ENCODE measurements around the gene ADGRG6.
"Not testable (repeated sequence)": the region's sequence is repeated elsewhere in the genome, so short reads cannot be mapped to it uniquely, and the experiment has no call there.

Gene ADGRG6

GRCh38 chr6:142446576-142446975 lies 144.8 kb downstream of the ADGRG6 start:
- DNase-seq (ENCODE audit: low read depth) = no peak

DNA sequence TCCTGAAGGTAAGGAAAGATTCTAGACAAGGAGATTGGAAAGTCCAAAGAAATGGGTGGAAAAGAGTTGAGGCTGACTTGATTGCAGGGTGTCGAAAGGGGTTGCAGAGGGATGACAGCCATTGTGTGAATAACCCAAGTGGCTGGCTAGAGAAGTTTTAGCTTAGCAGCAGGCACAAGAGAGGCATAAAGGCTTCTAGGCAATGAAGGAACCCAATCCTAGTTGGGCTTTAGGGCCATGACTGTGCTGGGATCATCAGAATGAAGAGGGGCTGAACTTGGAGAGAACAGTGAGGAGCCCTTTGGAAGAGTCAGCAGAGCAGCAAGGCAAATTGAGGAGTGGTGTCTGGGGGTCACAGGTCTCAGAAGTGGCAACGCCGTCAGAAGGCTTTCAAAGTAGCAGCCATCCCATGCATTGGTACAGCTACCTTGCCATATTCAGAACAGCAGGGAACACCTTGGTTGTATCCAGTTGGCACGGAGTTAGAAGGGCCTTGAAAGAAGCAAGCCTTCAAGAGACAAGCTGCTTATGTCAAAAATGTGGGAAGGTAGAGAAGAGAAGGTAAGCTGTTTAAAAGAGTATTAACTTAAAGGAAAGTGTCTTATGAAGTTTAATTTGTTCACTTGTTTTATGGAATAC lies 146.4 kb downstream of the ADGRG6 start:
- no peak for DNase-seq (ENCODE audit: low read depth)

DNA sequence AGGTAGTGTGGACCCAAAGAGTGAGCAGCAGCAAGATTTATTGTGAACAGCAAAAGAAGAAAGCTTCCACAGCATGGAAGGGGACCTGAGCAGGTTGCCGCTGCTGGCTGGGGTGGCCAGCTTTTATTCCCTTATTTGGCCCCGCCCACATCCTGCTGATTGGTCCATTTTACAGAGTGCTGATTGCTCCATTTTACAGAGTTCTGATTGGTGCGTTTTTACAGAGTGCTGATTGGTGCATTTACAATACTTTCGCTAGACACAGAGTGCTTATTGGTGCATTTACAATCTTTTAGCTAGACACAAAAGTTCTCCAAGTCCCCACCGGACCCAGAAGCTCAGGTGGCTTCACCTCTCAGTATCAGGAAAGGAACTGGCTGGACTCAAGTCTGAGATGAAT lies 149.0 kb downstream of the ADGRG6 start:
- not testable (repeated sequence) for DNase-seq (ENCODE audit: low read depth)

DNA sequence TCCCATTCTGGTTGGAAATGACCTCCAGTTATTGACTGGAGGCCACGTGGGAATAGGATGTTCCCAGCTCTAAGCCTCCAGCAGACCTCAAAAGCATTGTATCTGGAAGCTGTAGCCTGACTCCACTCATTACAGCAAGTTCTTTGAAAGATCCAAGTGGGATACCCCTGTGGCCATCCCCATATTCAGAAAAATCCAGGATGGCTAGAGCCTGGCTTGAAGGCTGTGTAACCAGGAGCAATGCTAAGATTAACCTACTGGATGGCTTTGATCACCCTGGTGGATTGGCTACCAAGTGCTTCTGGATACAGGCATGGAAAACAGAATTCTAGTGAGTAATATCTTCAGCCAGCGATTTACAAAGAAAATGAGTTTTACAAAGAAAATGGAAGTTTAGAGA lies 151.2 kb downstream of the ADGRG6 start:
- DNase-seq (ENCODE audit: low read depth) = no peak

DNA sequence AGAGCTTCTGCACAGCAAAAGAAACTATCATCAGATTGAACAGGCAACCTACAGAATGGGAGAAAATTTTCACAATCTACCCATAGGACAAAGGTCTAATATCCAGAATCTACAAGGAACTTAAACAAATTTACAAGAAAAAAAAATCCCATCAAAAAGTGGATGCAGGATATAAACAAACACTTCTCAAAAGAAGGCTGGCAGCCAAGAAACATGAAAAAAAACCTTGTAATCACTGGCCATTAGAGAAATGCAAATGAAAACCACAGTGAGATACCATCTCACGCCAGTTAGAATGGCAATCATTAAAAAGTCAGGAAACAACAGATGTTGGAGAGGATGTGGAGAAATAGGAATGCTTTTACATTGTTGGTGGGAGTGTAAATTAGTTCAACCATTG lies 152.4 kb downstream of the ADGRG6 start:
- not testable (repeated sequence) for DNase-seq (ENCODE audit: low read depth)

DNA sequence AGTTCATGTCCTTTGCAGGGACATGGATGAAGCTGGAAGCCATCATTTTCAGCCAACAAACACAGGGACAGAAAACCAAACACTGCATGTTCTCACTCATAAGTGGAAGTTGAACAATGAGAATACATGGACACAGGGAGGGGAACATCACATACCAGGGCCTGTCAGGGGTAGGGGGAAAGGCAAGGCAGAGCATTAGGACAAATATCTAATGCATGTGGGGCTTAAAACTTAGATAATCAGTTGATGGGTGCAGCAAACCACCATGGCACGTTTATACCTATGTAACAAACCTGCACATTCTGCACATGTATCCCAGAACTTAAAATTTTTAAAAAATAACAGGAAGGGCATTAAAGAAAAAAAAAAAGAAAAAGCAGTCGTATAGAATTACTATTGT lies 153.0 kb downstream of the ADGRG6 start:
- not testable (repeated sequence) for DNase-seq (ENCODE audit: low read depth)

GRCh38 chr6:142455957-142456589 lies 154.3 kb downstream of the ADGRG6 start:
- DNase-seq (ENCODE audit: low read depth) = no peak

DNA sequence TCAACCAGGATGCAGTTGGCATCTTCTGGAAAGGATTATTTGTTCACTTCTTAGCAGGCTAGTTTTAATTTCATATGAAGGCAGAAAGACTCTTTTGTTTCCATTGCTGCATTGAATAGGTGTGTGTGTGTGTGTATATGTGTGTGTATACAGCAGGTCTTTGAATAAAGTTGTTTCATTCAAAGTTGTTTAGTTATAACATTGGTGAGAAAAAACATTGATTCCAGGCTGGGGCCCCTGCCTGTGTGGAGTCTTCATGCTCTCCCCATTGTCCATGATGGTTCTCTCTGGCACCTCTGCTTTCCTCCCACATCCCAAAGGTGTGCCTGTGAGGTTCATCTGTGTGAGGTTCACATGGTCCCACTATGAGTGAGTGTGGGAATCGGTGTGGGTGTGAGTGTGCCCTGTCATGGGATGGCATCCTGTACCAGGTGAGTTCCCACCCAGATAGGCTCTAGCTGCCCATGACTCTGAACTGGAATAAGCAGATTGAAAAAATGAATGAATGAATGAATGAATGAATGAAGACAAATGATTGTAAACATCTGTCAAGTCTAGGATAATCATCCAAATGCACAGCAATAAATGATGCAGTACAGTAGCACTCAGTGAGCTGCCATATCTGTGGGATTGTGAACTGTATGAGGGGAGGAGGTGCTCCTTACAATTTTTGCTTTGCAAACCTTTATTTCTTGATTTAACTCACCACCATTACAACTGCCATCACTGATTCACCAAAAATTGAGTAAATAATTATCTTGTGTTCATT lies 156.0 kb downstream of the ADGRG6 start:
- no peak for DNase-seq (ENCODE audit: low read depth)

DNA sequence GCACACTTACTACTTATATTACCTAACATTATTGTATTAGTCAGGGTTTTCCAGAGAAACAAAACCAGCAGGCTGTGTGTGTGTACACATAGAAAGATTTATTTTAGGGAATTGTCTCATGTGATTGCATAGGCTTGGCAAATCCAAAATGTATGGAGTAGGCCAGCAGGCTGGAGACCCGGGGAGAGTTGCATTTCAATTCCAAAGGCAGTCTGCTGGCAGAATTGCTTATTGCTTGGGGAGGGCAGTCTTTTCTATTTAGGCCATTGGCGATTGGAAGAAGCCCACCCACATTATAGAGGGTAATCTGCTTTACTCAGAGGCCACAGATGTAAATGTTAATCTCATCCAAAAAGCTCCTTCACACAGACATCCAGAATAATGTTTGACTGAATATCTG lies 157.0 kb downstream of the ADGRG6 start:
- DNase-seq (ENCODE audit: low read depth) = no peak

DNA sequence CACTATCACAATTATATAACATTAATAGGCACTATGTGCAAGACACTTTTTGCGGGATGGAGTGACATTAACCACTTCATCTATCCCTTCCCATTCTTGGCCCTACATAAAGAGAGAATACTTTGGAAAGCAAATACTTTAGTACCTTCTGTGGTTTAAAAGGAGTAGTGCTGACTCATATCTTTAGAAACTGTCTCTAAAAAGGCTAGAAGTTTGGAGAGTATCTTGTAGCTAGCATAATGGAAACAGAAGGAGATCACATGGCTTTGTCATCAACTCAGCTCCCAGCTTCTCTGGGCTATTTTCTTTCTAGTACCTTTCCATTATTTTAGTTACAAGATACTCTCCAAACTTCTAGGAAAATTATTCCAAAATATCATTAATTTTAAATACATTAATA lies 157.5 kb downstream of the ADGRG6 start:
- DNase-seq (ENCODE audit: low read depth) = no peak

DNA sequence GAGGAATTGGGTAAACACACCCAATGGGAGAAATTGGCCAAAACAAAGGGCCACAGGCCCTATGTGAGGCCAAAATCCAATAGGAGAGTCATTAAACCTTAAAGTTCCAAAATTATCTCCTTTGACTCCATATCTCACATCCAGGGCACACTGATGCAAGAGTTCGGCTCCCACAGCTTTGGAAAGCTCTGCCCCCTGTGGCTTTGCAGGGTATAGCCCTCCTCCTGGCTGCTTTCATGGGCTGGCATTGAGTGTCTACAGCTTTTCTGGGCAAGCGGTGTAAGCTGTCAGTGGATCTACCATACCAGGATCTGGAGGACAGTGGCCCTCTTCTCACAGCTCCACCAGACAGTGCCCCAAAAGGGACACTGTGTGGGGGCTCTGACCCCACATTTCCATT lies 160.5 kb downstream of the ADGRG6 start:
- no peak for DNase-seq (ENCODE audit: low read depth)

DNA sequence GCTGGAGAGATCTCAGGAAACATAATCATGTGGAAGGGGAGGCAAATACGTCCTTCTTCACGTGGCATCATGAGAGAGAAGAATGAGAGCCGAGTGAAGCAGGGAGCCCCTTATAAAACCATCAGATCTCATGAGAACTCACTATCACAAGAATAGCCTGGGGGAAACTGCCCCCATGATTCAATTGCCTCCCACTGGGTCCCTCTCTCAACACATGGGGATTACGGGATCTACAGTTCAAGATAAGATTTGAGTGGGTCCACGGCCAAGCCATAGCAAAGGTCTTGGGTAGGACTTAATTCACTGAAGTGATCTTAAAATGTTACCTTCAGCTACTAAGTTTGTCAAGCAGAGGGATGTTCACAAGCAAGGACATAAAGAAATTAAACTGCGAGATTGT lies 162.2 kb downstream of the ADGRG6 start:
- DNase-seq (ENCODE audit: low read depth) = no peak

DNA sequence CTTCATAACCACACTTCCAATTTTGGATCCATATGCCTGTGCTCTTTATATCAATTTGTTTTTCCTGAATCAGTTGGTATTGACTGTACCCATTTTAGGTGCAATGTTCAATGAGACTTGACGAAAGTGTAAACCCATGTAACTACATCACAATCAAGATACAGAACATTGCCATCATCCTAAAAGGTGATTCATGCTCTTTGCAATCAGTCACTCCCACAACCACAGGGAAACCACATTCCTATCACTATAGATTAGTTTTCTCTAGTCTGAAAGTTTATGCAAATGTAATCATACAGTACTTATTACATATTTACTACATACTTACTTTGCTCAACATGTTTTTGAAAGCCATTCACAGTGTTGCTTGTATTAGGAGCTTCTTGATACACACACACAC lies 167.4 kb downstream of the ADGRG6 start:
- DNase-seq (ENCODE audit: low read depth) = no peak

DNA sequence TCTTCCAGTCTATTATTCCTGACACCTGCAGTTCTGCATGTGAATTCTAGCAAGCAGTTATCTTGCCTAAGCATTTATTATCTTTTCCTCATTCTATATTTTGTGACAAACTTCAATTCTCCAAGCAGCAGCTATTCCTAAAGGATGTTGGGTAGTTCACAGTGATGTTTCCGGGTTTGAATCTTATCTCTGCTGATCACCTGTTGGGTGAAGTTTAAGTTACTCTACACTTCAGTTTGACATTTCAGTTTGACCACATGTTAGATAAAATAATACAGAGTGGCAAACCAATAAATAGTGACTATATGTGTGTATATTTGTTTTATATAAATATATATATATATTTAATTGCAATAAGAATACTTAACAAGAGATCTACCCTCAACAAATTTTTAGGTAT lies 168.6 kb downstream of the ADGRG6 start:
- DNase-seq (ENCODE audit: low read depth) = no peak

DNA sequence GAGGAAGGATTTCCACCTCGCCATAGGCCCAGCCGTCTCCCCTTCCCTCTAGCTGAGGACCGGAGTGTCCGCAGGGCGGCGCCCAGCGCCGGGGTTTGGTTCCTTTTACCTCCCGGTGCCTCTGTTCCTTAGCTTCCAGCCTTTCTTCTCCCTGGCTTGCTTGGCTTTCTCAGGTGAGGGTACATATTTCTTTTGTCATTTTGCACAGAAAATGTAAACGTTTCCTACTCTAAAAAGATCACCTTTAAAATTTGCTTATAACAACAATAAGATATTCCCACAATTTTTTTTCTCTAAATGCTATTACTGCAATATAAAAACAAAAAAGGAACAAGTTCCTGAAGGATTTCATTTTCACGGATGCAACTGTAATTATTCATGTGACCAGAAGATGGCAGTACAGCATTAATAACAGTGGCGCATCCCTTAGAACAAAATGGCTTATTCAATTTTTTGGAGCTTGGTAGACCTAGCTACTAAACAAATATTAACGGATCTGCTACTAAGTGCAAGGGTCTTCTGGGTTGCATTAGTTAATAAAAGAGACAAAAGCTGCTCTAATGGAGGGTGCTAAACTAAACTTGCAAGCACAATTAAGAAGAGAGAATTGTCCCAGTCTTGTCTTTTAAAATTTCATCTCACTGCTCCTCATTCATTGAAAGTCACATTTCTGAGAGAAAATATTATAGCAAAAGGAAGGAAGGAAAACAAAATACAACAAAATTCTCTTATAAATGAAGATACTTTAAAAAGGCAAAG lies 172.9 kb downstream of the ADGRG6 start:
- DNase-seq (ENCODE audit: low read depth) = no peak

DNA sequence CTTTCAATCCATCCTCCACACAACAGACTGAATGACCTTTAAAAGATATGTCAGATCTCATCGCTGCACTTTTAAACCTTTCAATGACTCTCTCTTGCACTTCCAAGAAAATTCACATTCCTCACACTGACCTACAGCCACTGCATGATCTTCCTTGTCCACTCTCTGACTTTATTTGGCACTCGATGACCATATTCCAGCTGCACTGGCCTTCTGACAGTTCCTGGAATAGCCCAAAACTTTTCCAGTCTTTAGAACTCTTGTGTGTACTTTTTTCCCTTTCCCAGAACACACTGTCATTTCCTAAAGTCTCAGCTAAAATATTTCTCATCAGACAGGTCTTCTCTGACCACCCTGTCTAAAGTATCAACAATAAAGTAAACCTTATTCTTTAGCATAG lies 174.6 kb downstream of the ADGRG6 start:
- DNase-seq (ENCODE audit: low read depth) = no peak

- no peak for DNase-seq (ENCODE audit: low read depth)
Measured at GRCh38 chr6:142478117-142478516, 176.3 kb downstream of the ADGRG6 start.

- DNase-seq (ENCODE audit: low read depth) = no peak
Measured at GRCh38 chr6:142481466-142481865, 179.7 kb downstream of the ADGRG6 start.

DNA sequence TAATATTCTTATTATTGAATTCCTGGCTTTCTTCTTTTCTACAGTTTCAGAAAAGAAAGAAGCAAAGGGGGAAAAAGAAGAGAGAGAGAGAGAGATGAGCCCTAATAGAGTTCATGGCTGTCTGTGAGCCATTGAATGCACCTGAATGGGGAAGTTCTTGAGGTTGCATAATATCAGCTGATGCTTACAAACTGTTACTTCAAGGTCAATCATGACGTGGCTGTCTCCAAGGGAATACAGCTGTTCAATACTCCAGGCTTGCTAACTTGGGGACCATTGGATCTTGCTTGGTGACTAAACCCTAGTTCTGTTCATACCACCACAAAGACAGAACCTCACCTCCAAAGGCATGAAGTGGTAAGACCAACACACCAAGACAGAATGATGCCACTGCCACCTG lies 180.4 kb downstream of the ADGRG6 start:
- no peak for DNase-seq (ENCODE audit: low read depth)

DNA sequence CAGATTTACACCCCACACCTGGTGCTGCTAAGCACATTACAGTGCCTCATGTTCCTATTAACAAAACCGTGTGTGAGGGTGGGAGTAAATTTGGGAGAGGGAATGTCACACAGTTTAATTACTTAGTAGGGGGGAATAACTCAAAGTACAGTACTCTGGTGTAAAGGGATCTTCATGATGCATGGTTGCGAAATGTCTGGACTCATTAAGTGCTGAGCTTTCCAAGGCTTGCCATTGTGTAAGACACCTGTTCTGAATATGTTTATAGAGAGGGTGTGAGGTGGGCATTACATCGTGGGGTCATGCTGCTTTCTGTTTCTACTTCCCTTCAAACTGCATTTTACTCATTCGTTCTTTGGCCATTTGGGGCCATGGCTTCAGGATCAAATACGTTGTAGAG lies 181.2 kb downstream of the ADGRG6 start:
- DNase-seq (ENCODE audit: low read depth) = no peak

DNA sequence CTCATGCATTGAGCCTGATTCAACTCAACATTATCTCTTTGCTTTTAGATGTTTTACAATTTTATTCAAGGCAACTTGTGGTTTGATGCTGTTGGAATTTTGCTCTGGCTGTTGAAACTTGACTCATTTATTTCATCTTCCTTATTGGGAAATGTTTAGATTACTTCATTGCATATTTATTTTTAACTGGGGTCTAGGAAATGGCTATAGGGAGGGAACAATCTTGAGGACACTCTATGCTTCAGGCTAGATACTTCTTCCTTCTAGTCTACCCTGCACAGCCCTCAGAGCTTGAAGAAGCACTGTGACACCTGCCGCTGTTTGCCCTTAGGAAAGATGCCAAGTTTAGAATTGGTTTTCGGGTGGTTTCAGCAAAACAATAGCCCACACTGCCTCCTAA lies 183.4 kb downstream of the ADGRG6 start:
- DNase-seq (ENCODE audit: low read depth) = no peak

DNA sequence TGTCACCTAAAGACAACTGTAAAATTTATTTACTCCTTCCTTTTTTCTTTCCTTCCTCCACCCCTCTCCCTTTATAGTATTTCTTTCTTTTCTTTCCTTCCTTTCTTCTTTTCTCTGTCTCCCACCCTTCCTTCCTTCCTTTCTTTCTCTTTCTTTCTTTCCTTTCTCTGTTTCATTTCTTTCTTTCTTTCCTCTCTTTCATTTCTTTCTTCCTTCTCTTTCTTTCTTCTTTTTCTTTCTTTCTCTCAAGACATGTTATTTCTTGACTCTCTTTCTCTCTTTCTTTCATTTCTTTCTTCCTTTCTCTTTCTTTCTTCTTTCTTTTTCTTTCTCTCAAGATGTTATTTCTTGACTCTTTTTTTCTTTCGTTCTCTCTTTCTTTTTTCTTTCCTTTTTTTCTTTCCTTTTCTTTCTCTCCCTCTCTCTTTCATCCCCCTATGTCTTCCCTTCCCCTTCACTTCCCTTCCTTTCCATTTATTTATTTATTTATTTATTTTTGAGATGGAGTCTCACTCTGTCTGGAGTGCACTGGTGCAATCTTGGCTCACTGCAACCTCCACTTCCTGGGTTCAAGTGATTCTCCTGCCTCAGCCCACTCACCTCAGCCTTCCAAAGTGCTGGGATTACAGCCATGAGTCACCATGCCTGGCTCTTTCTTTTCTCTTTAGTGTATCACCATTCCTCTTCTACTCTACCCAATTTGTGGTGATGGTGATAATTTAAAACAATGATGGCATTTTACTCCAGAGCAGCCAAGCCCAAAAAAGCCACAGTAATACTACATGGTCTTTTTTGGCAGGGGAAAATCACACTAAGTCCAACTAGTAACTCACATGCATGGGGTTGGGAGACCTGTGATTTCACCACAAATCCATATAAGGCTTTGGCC lies 188.2 kb downstream of the ADGRG6 start:
- no peak for DNase-seq (ENCODE audit: low read depth)
